IMR-90 (cell line): ENCODE data around the gene TRDN. TPM values are rescaled to one million over a fixed set of nuclear protein-coding genes. Genes with fewer than 3 reads are reported as not detected.

ENCODE experiments used
- ATAC-seq: fragments of 200-7000 bp; cut with Tn5 transposase; 2 replicates; pipeline ENCODE4 v1.9.1; 2020; ENCODE audit warnings: low read depth, mild to moderate bottlenecking, moderate library complexity
- BruUV-seq: library from RNA; stranded (reverse); fragments of 400-500 nt; replicated peaks from 2 replicates; lab custom pipeline; 2021; lab: Mats Ljungman, UMichigan
- CTCF ChIA-PET: fragments of 300-600 bp; formaldehyde crosslinking; extraction: SDS; loops from one replicate; lab custom pipeline; 2021; ENCODE audit warnings: antibody characterized with exemption; lab: Yijun Ruan, JAX
- POLR2A ChIA-PET: fragments of 300-600 bp; sonication (Branson Sonifier 250); formaldehyde crosslinking; loops from one replicate; lab custom pipeline; 2022; ENCODE audit warnings: antibody characterized with exemption; ENCODE audit not compliant: unreplicated experiment; lab: Charles Lee
- DNase-seq: peaks from one replicate; pipeline ENCODE4 v3.0.0; 2013
- H2AFZ ChIP-seq: replicated peaks from 2 replicates; pipeline ENCODE3; 2013; ENCODE audit warnings: low read length, mild to moderate bottlenecking; ENCODE audit not compliant: poor library complexity
- H2AK5ac ChIP-seq: 2 replicates; pipeline ENCODE4 v1.6.1; 2013; ENCODE audit warnings: low read depth, low read length, inconsistent platforms
- H2AK9ac ChIP-seq: replicated peaks from 2 replicates; pipeline ENCODE3; 2013; ENCODE audit warnings: mild to moderate bottlenecking, low read depth, low read length, moderate library complexity; ENCODE audit not compliant: poor library complexity
- H2BK120ac ChIP-seq: 2 replicates; pipeline ENCODE4 v1.6.1; 2013; ENCODE audit warnings: low read depth, low read length, inconsistent platforms
- H2BK15ac ChIP-seq: 3 replicates; pipeline ENCODE4 v1.6.1; 2013; ENCODE audit warnings: low read depth, low read length, inconsistent platforms
- H2BK20ac ChIP-seq: 2 replicates; pipeline ENCODE4 v1.6.1; 2013; ENCODE audit warnings: low read depth, mild to moderate bottlenecking, inconsistent platforms, low read length, moderate library complexity
- H2BK5ac ChIP-seq: 2 replicates; pipeline ENCODE4 v1.6.1; 2013; ENCODE audit warnings: mild to moderate bottlenecking, low read depth, low read length, inconsistent platforms; ENCODE audit not compliant: poor library complexity, severe bottlenecking
- H3K14ac ChIP-seq: replicated peaks from 2 replicates; pipeline ENCODE4 v1.6.1; 2013; ENCODE audit warnings: low read depth, low read length, inconsistent platforms
- H3K18ac ChIP-seq: 2 replicates; pipeline ENCODE4 v1.6.1; 2013; ENCODE audit warnings: low read depth, low read length, control low read depth
- H3K23ac ChIP-seq: 2 replicates; pipeline ENCODE4 v1.6.1; 2013; ENCODE audit warnings: low read depth, low read length, inconsistent platforms
- H3K27ac ChIP-seq: 2 replicates; pipeline ENCODE4 v1.5.1; 2013; ENCODE audit warnings: mild to moderate bottlenecking, control low read depth, low read length; ENCODE audit not compliant: insufficient read depth
- H3K27me3 ChIP-seq: 2 replicates; pipeline ENCODE4 v1.6.1; 2013; ENCODE audit warnings: low read length; ENCODE audit not compliant: control insufficient read depth, insufficient read depth
- H3K36me3 ChIP-seq: 2 replicates; pipeline ENCODE4 v1.6.1; 2013; ENCODE audit warnings: low read length, mixed read lengths; ENCODE audit not compliant: control insufficient read depth, insufficient read depth
- H3K4ac ChIP-seq: 2 replicates; pipeline ENCODE4 v1.6.1; 2013; ENCODE audit warnings: low read depth, low read length, inconsistent platforms
- H3K4me1 ChIP-seq: 2 replicates; pipeline ENCODE4 v1.6.1; 2013; ENCODE audit warnings: low read length, mixed read lengths; ENCODE audit not compliant: control insufficient read depth, insufficient read depth
- H3K4me2 ChIP-seq: 2 replicates; pipeline ENCODE4 v1.6.1; 2013; ENCODE audit warnings: low read depth, mild to moderate bottlenecking, control low read depth, low read length, moderate library complexity
- H3K4me3 ChIP-seq: 2 replicates; pipeline ENCODE4 v1.5.1; 2013; ENCODE audit warnings: low read depth, mild to moderate bottlenecking, control low read depth, low read length, moderate library complexity; ENCODE audit not compliant: insufficient read depth
- H3K56ac ChIP-seq: 2 replicates; pipeline ENCODE4 v1.6.1; 2013; ENCODE audit warnings: low read length, inconsistent platforms; ENCODE audit not compliant: insufficient read depth; ENCODE audit errors: extremely low read depth
- H3K79me1 ChIP-seq, 2 experiments: 2 replicates each; pipeline ENCODE4 v1.6.1; 2013; ENCODE audit warnings: low read length in 2 of 2, inconsistent platforms in 1 of 2, low read depth in 1 of 2
- H3K9ac ChIP-seq: 2 replicates; pipeline ENCODE4 v1.6.1; 2013; ENCODE audit warnings: low read depth, low read length, control low read depth
- H3K9me1 ChIP-seq: 2 replicates; pipeline ENCODE4 v1.6.1; 2013; ENCODE audit warnings: low read length, inconsistent platforms; ENCODE audit not compliant: insufficient read depth
- H3K9me3 ChIP-seq: 2 replicates; pipeline ENCODE4 v1.6.1; 2013; ENCODE audit warnings: low read length; ENCODE audit not compliant: control insufficient read depth, insufficient read depth
- H4K20me1 ChIP-seq: 2 replicates; pipeline ENCODE4 v1.6.1; 2013; ENCODE audit warnings: low read length, inconsistent platforms; ENCODE audit not compliant: insufficient read depth
- H4K5ac ChIP-seq: 2 replicates; pipeline ENCODE4 v1.6.1; 2013; ENCODE audit warnings: mild to moderate bottlenecking, low read depth, low read length, control low read depth
- H4K8ac ChIP-seq, 2 experiments: 2 replicates each; pipeline ENCODE4 v1.6.1; 2013; ENCODE audit warnings: low read depth in 2 of 2, low read length in 2 of 2, control low read depth in 1 of 2, inconsistent platforms in 1 of 2
- H4K91ac ChIP-seq: 2 replicates; pipeline ENCODE4 v1.6.1; 2013; ENCODE audit warnings: low read depth, low read length, inconsistent platforms; ENCODE audit not compliant: insufficient read depth
- FOS ChIP-seq: fragments of 150-350 bp; IDR thresholded peaks from 2 replicates; pipeline ENCODE4 v1.6.1; 2016; ENCODE audit warnings: low read depth, low read length
- MXI1 ChIP-seq: IDR thresholded peaks from 2 replicates; pipeline ENCODE4 v1.6.1; 2012; ENCODE audit warnings: low read depth, mild to moderate bottlenecking, low read length, moderate library complexity, borderline replicate concordance
- POLR2A ChIP-seq: IDR thresholded peaks from 2 replicates; pipeline ENCODE4 v1.6.1; 2012; ENCODE audit warnings: mild to moderate bottlenecking, low read depth, low read length
- WGBS, 2 experiments: methylation state at CpG; one replicate each; pipeline versions ENCODE4 v1.1.5 to v1.1.7; 2013; ENCODE audit warnings: missing lambda C conversion rate in 2 of 2; ENCODE audit not compliant: insufficient read length in 1 of 2; ENCODE audit errors: extremely low coverage in 2 of 2; 5-methylcytosine and 5-hydroxymethylcytosine counted together
- dilution Hi-C: fragments of 300-500 bp; cut with HindIII; formaldehyde crosslinking; loops from one replicate; pipeline ENCODE4 v1.14.3; 2018; ENCODE audit warnings: low sequenced_read_pairs; ENCODE audit not compliant: unreplicated experiment
- in situ Hi-C: fragments of 300-500 bp; cut with MboI; formaldehyde crosslinking; loops from 3 replicates; pipeline ENCODE4 v1.14.3; 2019; ENCODE audit warnings: low sequenced_read_pairs, inconsistent platforms, mixed read lengths
- intact Hi-C: fragments of 100-400 bp; cut with micrococcal nuclease; formaldehyde crosslinking; loops from 2 replicates; pipeline ENCODE4 v1.10.0; 2022
- polyA plus RNA-seq, 3 experiments: library from polyadenylated mRNA; depleted of rRNA; stranded (reverse); fragments of >200 nt; gene quantifications; 2 replicates each; pipeline ENCODE4 v1.2.3, GENCODE V29; 2012; ENCODE audit warnings: low replicate concordance in 1 of 3
- total RNA-seq: library from RNA; depleted of rRNA; stranded (reverse); fragments of >200 nt; gene quantifications from 2 replicates; pipeline ENCODE4 v1.2.3, GENCODE V29; 2012
- TF ChIP-seq, protein P1 (sequence below): fragments of 150-350 bp; IDR thresholded peaks from 2 replicates; pipeline ENCODE4 v1.6.1; 2017; ENCODE audit warnings: mild to moderate bottlenecking, antibody characterized with exemption, low read length, low read depth
- TF ChIP-seq, protein P2 (sequence below): conservative IDR thresholded peaks from 2 replicates; pipeline ENCODE4 v1.5.1; 2012; ENCODE audit warnings: mild to moderate bottlenecking, low read depth, low read length, improper control_type of control experiment

Gene TRDN
- total and polyA plus RNA-seq, 2 of the 4 experiments (the other 2 are of a cell fraction) = not detected

DNA sequence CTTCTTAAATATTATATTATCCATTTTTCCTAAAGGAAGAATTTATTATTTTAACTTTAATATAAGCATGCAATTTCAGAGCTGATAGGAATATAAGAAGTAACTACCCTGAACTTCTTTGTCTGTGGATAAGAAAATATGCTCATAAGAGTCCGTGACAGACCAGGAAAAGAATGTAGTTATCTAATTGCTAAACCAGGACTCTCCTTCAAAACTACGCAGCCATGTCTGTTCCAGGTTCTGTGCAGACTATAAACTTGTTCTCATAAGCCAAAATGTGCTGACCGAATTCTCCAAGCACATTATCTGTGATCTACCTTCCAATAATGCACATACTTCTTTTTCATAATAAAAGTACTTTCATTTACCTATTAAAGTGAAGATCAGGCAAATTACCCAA lies 116.5 kb downstream of the TRDN start:
- Histone ChIP-seq H3K4ac (no peak overlapping the region), H2BK5ac (no peak overlapping the region), H2AFZ (no peak overlapping the region), H2AK5ac (no peak overlapping the region), H4K20me1 (no peaks in the 10 kb centered on the region), H3K4me1 (no peaks in the 10 kb centered on the region), H3K14ac (no peak overlapping the region), H3K18ac (no peak overlapping the region), H2BK15ac (no peak overlapping the region), H2BK120ac (no peak overlapping the region), H2AK9ac (no peak overlapping the region), H3K27ac (no peak overlapping the region), H3K23ac (no peak overlapping the region), H3K36me3 (no peaks in the 10 kb centered on the region), H3K79me1 (no peaks in the 10 kb centered on the region), H3K9me1 (no peaks in the 10 kb centered on the region), H4K8ac (no peak overlapping the region), H4K5ac (no peak overlapping the region), H4K91ac (no peak overlapping the region), H3K4me2 (no peak overlapping the region), H3K9me3 (peaks cover 8% of the 10 kb centered on the region), H3K4me3 (no peak overlapping the region), H2BK20ac (no peak overlapping the region), H3K9ac (no peak overlapping the region), H3K27me3 (no peaks in the 10 kb centered on the region), H3K56ac (no peak overlapping the region)
- dilution Hi-C loops = no loop called here
- no peak for DNase-seq
- POLR2A ChIA-PET = no interaction called here
- TF ChIP-seq FOS (no peak), MXI1 (no peak), POLR2A (no peak)
- TF ChIP-seq, protein P1, sequence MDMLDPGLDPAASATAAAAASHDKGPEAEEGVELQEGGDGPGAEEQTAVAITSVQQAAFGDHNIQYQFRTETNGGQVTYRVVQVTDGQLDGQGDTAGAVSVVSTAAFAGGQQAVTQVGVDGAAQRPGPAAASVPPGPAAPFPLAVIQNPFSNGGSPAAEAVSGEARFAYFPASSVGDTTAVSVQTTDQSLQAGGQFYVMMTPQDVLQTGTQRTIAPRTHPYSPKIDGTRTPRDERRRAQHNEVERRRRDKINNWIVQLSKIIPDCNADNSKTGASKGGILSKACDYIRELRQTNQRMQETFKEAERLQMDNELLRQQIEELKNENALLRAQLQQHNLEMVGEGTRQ = no peak
- TF ChIP-seq, protein P2, sequence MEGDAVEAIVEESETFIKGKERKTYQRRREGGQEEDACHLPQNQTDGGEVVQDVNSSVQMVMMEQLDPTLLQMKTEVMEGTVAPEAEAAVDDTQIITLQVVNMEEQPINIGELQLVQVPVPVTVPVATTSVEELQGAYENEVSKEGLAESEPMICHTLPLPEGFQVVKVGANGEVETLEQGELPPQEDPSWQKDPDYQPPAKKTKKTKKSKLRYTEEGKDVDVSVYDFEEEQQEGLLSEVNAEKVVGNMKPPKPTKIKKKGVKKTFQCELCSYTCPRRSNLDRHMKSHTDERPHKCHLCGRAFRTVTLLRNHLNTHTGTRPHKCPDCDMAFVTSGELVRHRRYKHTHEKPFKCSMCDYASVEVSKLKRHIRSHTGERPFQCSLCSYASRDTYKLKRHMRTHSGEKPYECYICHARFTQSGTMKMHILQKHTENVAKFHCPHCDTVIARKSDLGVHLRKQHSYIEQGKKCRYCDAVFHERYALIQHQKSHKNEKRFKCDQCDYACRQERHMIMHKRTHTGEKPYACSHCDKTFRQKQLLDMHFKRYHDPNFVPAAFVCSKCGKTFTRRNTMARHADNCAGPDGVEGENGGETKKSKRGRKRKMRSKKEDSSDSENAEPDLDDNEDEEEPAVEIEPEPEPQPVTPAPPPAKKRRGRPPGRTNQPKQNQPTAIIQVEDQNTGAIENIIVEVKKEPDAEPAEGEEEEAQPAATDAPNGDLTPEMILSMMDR = no peak
- in situ Hi-C loops = no loop called here
- intact Hi-C loops = no loop called here
- BruUV-seq = no TSS peak
- no peak for ATAC-seq
- CTCF ChIA-PET = no interaction called here
- 10% methylated on average over 2 of the region's 3 CpGs; no CpG with 5 or more reads in 1 of the 2 experiments for WGBS, 2 experiments
